PC-3 (cell line): ENCODE measurements around the gene THOC5. TPM values are rescaled to one million over a fixed set of nuclear protein-coding genes. Genes with fewer than 3 reads are reported as not detected.

Source experiments
- ATAC-seq: fragments of 200-7000 bp; cut with Tn5 transposase; 2 replicates; pipeline ENCODE4 v1.9.1; 2020; ENCODE audit warnings: mild to moderate bottlenecking, moderate library complexity
- BruUV-seq: library from RNA; stranded (reverse); fragments of 400-500 nt; replicated peaks from 2 replicates; lab custom pipeline; 2021; lab: Mats Ljungman, UMichigan
- CTCF ChIA-PET: fragments of 300-600 bp; sonication (Branson Sonifier 250); formaldehyde crosslinking; loops from one replicate; lab custom pipeline; 2022; ENCODE audit warnings: antibody characterized with exemption; lab: Charles Lee
- POLR2A ChIA-PET: fragments of 300-600 bp; sonication (Branson Sonifier 250); formaldehyde crosslinking; loops from one replicate; lab custom pipeline; 2022; ENCODE audit warnings: antibody characterized with exemption; ENCODE audit not compliant: unreplicated experiment; lab: Charles Lee
- DNase-seq: peaks from one replicate; pipeline ENCODE4 v3.0.0-alpha.2; 2015
- H2AFZ ChIP-seq: fragments of 300-600 bp; sonication (generic); 2 replicates; pipeline ENCODE4 v1.6.0; 2016; ENCODE audit warnings: antibody characterized with exemption, low read length
- H3F3A ChIP-seq: fragments of 300-600 bp; sonication (generic); one replicate; pipeline ENCODE4 v1.6.0; 2017; ENCODE audit warnings: antibody characterized with exemption, low read length, control low read depth, mild to moderate bottlenecking; ENCODE audit not compliant: unreplicated experiment
- H3K27ac ChIP-seq: fragments of 300-600 bp; sonication (generic); 2 replicates; pipeline ENCODE4 v1.5.1; 2016; ENCODE audit warnings: mild to moderate bottlenecking, low read length
- H3K27me3 ChIP-seq: fragments of 300-600 bp; sonication (generic); 2 replicates; pipeline ENCODE4 v1.6.1; 2016; ENCODE audit warnings: low read length, mixed read lengths
- H3K36me3 ChIP-seq: fragments of 300-600 bp; sonication (generic); 2 replicates; pipeline ENCODE4 v1.6.1; 2016; ENCODE audit warnings: low read depth, mixed run types, low read length, mixed read lengths
- H3K4me1 ChIP-seq: fragments of 300-600 bp; sonication (generic); 2 replicates; pipeline ENCODE4 v1.5.1; 2016; ENCODE audit warnings: low read length; ENCODE audit not compliant: insufficient read depth
- H3K4me2 ChIP-seq: fragments of 300-600 bp; sonication (generic); 2 replicates; pipeline ENCODE4 v1.6.0; 2016; ENCODE audit warnings: low read length
- H3K4me3 ChIP-seq: fragments of 300-600 bp; sonication (generic); 2 replicates; pipeline ENCODE4 v1.5.1; 2016; ENCODE audit warnings: mild to moderate bottlenecking, low read length, mixed read lengths
- H3K79me2 ChIP-seq: fragments of 300-600 bp; sonication (generic); 2 replicates; pipeline ENCODE4 v1.6.1; 2017; ENCODE audit warnings: low read length, mixed read lengths
- H3K9ac ChIP-seq: fragments of 300-600 bp; sonication (generic); 2 replicates; pipeline ENCODE4 v1.6.0; 2016; ENCODE audit warnings: mild to moderate bottlenecking, low read length
- H3K9me2 ChIP-seq: fragments of 300-600 bp; sonication (generic); replicated peaks from 2 replicates; pipeline ENCODE4 v1.6.1; 2016; ENCODE audit warnings: mixed run types, low read length, mixed read lengths
- H3K9me3 ChIP-seq: fragments of 300-600 bp; sonication (generic); 2 replicates; pipeline ENCODE4 v1.6.1; 2016; ENCODE audit warnings: low read length, mixed read lengths
- H4K20me1 ChIP-seq: fragments of 300-600 bp; sonication (generic); 2 replicates; pipeline ENCODE4 v1.6.1; 2016; ENCODE audit warnings: low read length, mixed read lengths
- CTCF ChIP-seq: fragments of 300-600 bp; sonication (generic); conservative IDR thresholded peaks from 2 replicates; pipeline ENCODE4 v1.5.1; 2017; ENCODE audit warnings: antibody characterized with exemption, low read depth, mild to moderate bottlenecking, low read length
- EZH2 ChIP-seq: fragments of 300-600 bp; sonication (generic); IDR thresholded peaks from one replicate; pipeline ENCODE4 v1.6.1; 2017; ENCODE audit warnings: antibody characterized with exemption, mild to moderate bottlenecking, low read length; ENCODE audit not compliant: unreplicated experiment
- EZH2phosphoT487 ChIP-seq: fragments of 300-600 bp; sonication (generic); IDR thresholded peaks from 2 replicates; pipeline ENCODE4 v1.6.1; 2018; ENCODE audit warnings: mild to moderate bottlenecking, antibody characterized with exemption, low read length, borderline replicate concordance
- intact Hi-C: fragments of 100-400 bp; cut with micrococcal nuclease; formaldehyde crosslinking; loops from 2 replicates; pipeline ENCODE4 v1.9.0; 2023
- total RNA-seq: library from RNA; depleted of rRNA; stranded (reverse); fragments of >200 nt; gene quantifications from 2 replicates; pipeline ENCODE4 v1.2.3, GENCODE V29; 2014

THOC5 gene
- total RNA-seq, 1 experiment from 2014 or later, result 33.9 TPM

GRCh38 chr22:29581799-29582198 is 28.2 kb upstream of the THOC5 start:
- peak; percentile 60 for ATAC-seq
- peaks cover 17% of the 10 kb centered on the region for H3K79me2 ChIP-seq

DNA sequence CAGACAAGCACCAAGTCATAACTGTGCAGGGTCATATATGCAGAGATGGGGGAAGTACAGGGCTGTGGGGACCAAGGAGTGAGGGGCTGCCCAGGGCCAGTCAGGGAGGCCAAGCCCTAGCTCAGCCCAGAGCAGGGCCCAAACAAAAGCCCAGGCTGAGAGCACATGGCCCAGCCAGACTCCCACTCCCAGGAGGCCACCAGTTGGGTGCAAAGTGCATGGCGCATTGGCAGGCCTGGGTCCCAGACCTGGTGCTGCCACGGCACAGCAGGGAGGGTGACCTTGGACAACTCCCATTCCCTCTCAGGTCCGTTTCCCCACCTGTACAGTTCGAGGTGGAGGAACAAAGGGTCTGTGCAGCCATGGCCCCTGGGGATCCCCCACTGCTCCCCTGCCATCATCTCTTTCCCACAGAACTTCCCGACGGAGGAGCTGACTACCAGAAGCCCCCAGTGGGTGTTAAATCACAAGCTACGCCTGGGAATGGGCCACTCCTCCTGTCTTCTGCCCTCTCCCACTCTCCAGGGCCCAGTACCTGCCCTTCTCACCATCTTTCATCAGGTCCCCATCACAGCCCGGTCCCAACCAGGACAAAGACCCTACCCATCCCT is 26.7 kb upstream of the THOC5 start:
- no peaks in the 10 kb centered on the region for H3F3A ChIP-seq

More at GRCh38 chr22:29581799-29582198, 28.2 kb upstream of the THOC5 start:
- Histone ChIP-seq H3K27ac (peak overlapping the region; percentile 71), H3K27me3 (no peaks in the 10 kb centered on the region), H4K20me1 (no peaks in the 10 kb centered on the region), H2AFZ (peak overlapping the region; percentile 84; the same call in 1 of the 2 replicates), H3K9me3 (no peaks in the 10 kb centered on the region), H3F3A (no peaks in the 10 kb centered on the region), H3K4me1 (peaks cover 19% of the 10 kb centered on the region), H3K4me3 (peak overlapping the region; percentile 89), H3K9ac (peak overlapping the region; percentile 83), H3K4me2 (peak overlapping the region; percentile 98), H3K9me2 (no peaks in the 10 kb centered on the region), H3K36me3 (no peaks in the 10 kb centered on the region)
- ChIA-PET CTCF (no interaction called here), POLR2A (no interaction called here)
- intact Hi-C loops, result no loop called here
- BruUV-seq, result TSS peak; percentile 84
- TF ChIP-seq EZH2 (no peak), EZH2phosphoT487 (no peak), CTCF (no peak)
- DNase-seq, result peak; percentile 84

More for the DNA sequence above, 26.7 kb upstream of the THOC5 start:
- Histone ChIP-seq H2AFZ (peak overlapping the region; percentile 84), H4K20me1 (no peaks in the 10 kb centered on the region), H3K9me2 (no peaks in the 10 kb centered on the region), H3K9ac (peak overlapping the region; percentile 83), H3K9me3 (no peaks in the 10 kb centered on the region), H3K27me3 (no peaks in the 10 kb centered on the region), H3K4me1 (peaks cover 19% of the 10 kb centered on the region), H3K4me2 (peak overlapping the region; percentile 98), H3K79me2 (peaks cover 17% of the 10 kb centered on the region), H3K27ac (peak overlapping the region; percentile 26; the same call in 1 of the 2 replicates), H3K4me3 (peak overlapping the region; percentile 89), H3K36me3 (no peaks in the 10 kb centered on the region)
- CTCF ChIA-PET, result no interaction called here
- BruUV-seq, result TSS peak; percentile 56
- TF ChIP-seq CTCF (no peak), EZH2 (no peak), EZH2phosphoT487 (no peak)
- ATAC-seq, result peak; percentile 26
- POLR2A ChIA-PET, result no interaction called here
- intact Hi-C loops, result no loop called here
- no peak for DNase-seq
